WTC11 (cell line): ENCODE measurements around the gene VSIG1. TPM values are rescaled to one million over a fixed set of nuclear protein-coding genes. Genes with fewer than 3 reads are reported as not detected.

Experiments
- ATAC-seq: fragments of 200-7000 bp; cut with Tn5 transposase; 2 replicates; pipeline ENCODE4 v1.10.0; 2021; ENCODE audit warnings: mild to moderate bottlenecking, moderate library complexity
- CTCF ChIA-PET: fragments of 300-600 bp; sonication (Branson Sonifier 250); formaldehyde crosslinking; loops from one replicate; lab custom pipeline; 2021; ENCODE audit warnings: antibody characterized with exemption; lab: Charles Lee
- POLR2A ChIA-PET: fragments of 350-600 bp; sonication (Branson Sonifier 250); formaldehyde crosslinking; loops from one replicate; lab custom pipeline; 2021; ENCODE audit warnings: antibody characterized with exemption; lab: Charles Lee
- DNase-seq: peaks from one replicate; pipeline ENCODE4 v3.0.0; 2021; ENCODE audit warnings: low spot score
- H3K27ac Mint-ChIP-seq: 2 replicates; pipeline ENCODE4 v1.8.0; 2021; ENCODE audit warnings: mixed read lengths
- H3K27me3 Mint-ChIP-seq: 2 replicates; pipeline ENCODE4 v1.8.0; 2021; ENCODE audit warnings: low read depth, mild to moderate bottlenecking, moderate library complexity, mixed read lengths
- H3K36me3 Mint-ChIP-seq: 2 replicates; pipeline ENCODE4 v1.8.0; 2021; ENCODE audit warnings: mixed read lengths
- H3K4me1 Mint-ChIP-seq: 2 replicates; pipeline ENCODE4 v1.8.0; 2022; ENCODE audit warnings: mixed read lengths
- H3K4me3 Mint-ChIP-seq: 2 replicates; pipeline ENCODE4 v1.8.0; 2021; ENCODE audit warnings: mild to moderate bottlenecking, moderate library complexity, mixed read lengths
- H3K9me3 Mint-ChIP-seq: 2 replicates; pipeline ENCODE4 v1.8.0; 2021; ENCODE audit warnings: mixed read lengths
- CREM ChIP-seq: sonication (generic); formaldehyde crosslinking; IDR thresholded peaks from 2 replicates; pipeline ENCODE4 v1.8.1; 2022; ENCODE audit warnings: mild to moderate bottlenecking, missing genetic modification reagents, moderate library complexity
- ETV6 ChIP-seq: sonication (generic); formaldehyde crosslinking; IDR thresholded peaks from 2 replicates; pipeline ENCODE4 v1.8.1; 2022; ENCODE audit warnings: mild to moderate bottlenecking, missing genetic modification reagents
- JUN ChIP-seq: sonication (generic); formaldehyde crosslinking; IDR thresholded peaks from 2 replicates; pipeline ENCODE4 v1.8.0; 2023; ENCODE audit warnings: mild to moderate bottlenecking, missing genetic modification reagents
- MYBL2 ChIP-seq: sonication (generic); formaldehyde crosslinking; IDR thresholded peaks from 2 replicates; pipeline ENCODE4 v1.8.1; 2023; ENCODE audit warnings: mild to moderate bottlenecking, moderate library complexity, missing genetic modification reagents
- NR2C2 ChIP-seq: sonication (generic); formaldehyde crosslinking; IDR thresholded peaks from 2 replicates; pipeline ENCODE4 v1.8.0; 2022; ENCODE audit warnings: mild to moderate bottlenecking, missing genetic modification reagents
- OVOL2 ChIP-seq: fragments of 250-450 bp; sonication (Bioruptor Pico); IDR thresholded peaks from 2 replicates; pipeline ENCODE4 v1.9.0; 2021; ENCODE audit warnings: mild to moderate bottlenecking, borderline replicate concordance
- TCF7 ChIP-seq: sonication (generic); formaldehyde crosslinking; IDR thresholded peaks from 2 replicates; pipeline ENCODE4 v1.8.0; 2022; ENCODE audit warnings: mild to moderate bottlenecking, low read depth, missing genetic modification reagents, moderate library complexity
- ZNF138 ChIP-seq: sonication (generic); formaldehyde crosslinking; conservative IDR thresholded peaks from 2 replicates; pipeline ENCODE4 v1.8.1; 2022; ENCODE audit warnings: mild to moderate bottlenecking, moderate library complexity, missing genetic modification reagents
- ZNF219 ChIP-seq: sonication (generic); formaldehyde crosslinking; IDR thresholded peaks from 2 replicates; pipeline ENCODE4 v1.8.0; 2023; ENCODE audit warnings: missing genetic modification reagents, mild to moderate bottlenecking, borderline replicate concordance
- total RNA-seq: library from RNA; stranded (reverse); gene quantifications from 3 replicates; pipeline ENCODE4 v1.2.3, GENCODE V29; 2021
- TF ChIP-seq, protein P1 (sequence below): fragments of 250-450 bp; sonication (Bioruptor Pico); IDR thresholded peaks from 2 replicates; pipeline ENCODE4 v2.1.2; 2022; ENCODE audit warnings: mild to moderate bottlenecking, moderate library complexity
- TF ChIP-seq, protein P2 (sequence below): sonication (generic); formaldehyde crosslinking; IDR thresholded peaks from 2 replicates; pipeline ENCODE4 v1.8.0; 2022; ENCODE audit warnings: mild to moderate bottlenecking, missing genetic modification reagents
- TF ChIP-seq, protein P3 (sequence below): fragments of 250-450 bp; sonication (Bioruptor Pico); IDR thresholded peaks from 2 replicates; pipeline ENCODE4 v1.9.0; 2021; ENCODE audit warnings: mild to moderate bottlenecking
- TF ChIP-seq, protein P4 (sequence below): sonication (generic); formaldehyde crosslinking; IDR thresholded peaks from 2 replicates; pipeline ENCODE4 v1.8.1; 2022; ENCODE audit warnings: missing genetic modification reagents, borderline replicate concordance
- TF ChIP-seq, protein P5 (sequence below): sonication (generic); formaldehyde crosslinking; IDR thresholded peaks from 2 replicates; pipeline ENCODE4 v1.8.1; 2023; ENCODE audit warnings: mild to moderate bottlenecking, missing genetic modification reagents
- TF ChIP-seq, protein P6 (sequence below): sonication (generic); formaldehyde crosslinking; IDR thresholded peaks from 2 replicates; pipeline ENCODE4 v1.8.1; 2023; ENCODE audit warnings: mild to moderate bottlenecking, missing genetic modification reagents, borderline replicate concordance
- TF ChIP-seq, protein P7 (sequence below): fragments of 250-450 bp; sonication (Bioruptor Pico); IDR thresholded peaks from 2 replicates; pipeline ENCODE4 v1.9.0; 2021; ENCODE audit warnings: mild to moderate bottlenecking, borderline replicate concordance

The VSIG1 gene
- total RNA-seq, 1 experiment from 2014 or later: 1.2 TPM

DNA sequence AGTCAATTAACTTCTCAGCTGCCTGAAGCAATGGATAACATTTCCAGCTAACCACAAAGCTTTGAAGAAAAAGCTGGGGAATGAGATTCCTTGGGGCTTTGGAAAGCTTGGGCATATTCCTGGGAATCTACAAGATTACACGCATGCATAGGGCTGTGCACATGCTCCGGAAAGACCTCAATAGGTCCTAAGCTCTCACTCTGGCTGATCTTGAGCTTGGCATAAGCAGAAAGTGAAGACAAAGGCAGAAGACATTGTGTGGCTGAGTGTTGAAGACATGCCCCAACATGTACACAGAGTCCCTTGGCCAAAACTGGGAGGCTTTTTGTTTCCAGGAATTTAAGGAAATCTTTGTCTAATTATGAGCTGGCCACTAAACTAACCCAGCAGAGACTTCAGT, 77.9 kb downstream of the VSIG1 start:
- no peak overlapping the region for H3K4me3 Mint-ChIP-seq

DNA sequence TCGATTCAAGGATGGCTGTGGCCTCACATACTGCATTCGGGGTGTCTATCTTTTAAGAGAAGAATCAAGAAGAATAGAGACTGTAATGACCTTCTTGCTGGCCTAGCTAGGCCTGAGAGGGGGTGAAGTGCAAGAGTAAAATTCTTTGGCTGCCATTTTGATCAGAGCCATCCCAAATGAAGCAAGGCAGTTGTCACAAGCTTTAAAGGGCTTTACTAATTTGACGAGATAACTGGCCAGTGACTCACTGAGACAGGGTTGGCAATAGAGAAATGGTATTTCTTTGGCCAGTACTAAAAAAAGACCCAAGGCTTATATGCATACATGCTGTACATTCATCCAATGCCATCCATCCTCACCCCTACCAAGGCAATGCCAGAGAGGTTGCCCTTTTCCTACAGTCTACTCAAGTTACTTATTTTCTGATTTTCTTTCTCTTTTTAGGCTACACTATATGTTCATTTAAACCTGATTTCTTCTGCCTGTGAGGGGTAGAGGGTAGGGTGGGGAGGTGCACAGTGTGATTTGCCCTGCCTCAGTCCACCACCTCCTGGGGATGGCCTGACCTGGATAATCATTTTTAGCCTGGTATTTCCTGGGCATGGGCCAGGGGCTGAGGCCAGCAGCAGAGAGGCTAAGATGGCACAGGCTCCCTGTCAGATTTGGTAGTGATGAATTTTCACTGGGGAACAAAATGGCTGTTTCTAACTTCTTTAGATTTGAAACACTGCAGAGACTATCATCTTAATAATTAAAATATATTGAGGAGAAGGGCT, 78.9 kb downstream of the VSIG1 start:
- ChIA-PET CTCF (interaction anchor here (2.8 kb wide), 1 partner anchor 16 kb away, joined by 7 read pairs; no protein-coding TSS in a partner anchor), POLR2A (no interaction called here)
- Mint-ChIP-seq H3K9me3 (no peaks in the 10 kb centered on the region), H3K4me3 (no peak overlapping the region), H3K36me3 (no peaks in the 10 kb centered on the region), H3K27me3 (no peaks in the 10 kb centered on the region), H3K4me1 (peaks cover 30% of the 10 kb centered on the region), H3K27ac (0 out of 2 replicates have a peak overlapping the region, but pooled peaks have one; percentile 17)
- DNase-seq (no peak), ATAC-seq (no peak)
- TF ChIP-seq CREM (CRISPR knock-in tag) (no peak), OVOL2 (CRISPR knock-in tag) (no peak), MYBL2 (CRISPR knock-in tag) (no peak)
- TF ChIP-seq, protein P1, sequence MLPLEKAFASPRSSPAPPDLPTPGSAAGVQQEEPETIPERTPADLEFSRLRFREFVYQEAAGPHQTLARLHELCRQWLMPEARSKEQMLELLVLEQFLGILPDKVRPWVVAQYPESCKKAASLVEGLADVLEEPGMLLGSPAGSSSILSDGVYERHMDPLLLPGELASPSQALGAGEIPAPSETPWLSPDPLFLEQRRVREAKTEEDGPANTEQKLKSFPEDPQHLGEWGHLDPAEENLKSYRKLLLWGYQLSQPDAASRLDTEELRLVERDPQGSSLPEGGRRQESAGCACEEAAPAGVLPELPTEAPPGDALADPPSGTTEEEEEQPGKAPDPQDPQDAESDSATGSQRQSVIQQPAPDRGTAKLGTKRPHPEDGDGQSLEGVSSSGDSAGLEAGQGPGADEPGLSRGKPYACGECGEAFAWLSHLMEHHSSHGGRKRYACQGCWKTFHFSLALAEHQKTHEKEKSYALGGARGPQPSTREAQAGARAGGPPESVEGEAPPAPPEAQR (CRISPR knock-in tag): no peak
- TF ChIP-seq, protein P2, sequence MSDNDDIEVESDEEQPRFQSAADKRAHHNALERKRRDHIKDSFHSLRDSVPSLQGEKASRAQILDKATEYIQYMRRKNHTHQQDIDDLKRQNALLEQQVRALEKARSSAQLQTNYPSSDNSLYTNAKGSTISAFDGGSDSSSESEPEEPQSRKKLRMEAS: no peak

More for the DNA sequence above, 77.9 kb downstream of the VSIG1 start:
- no peak overlapping the region for H3K27ac Mint-ChIP-seq
- ATAC-seq (no peak), DNase-seq (no peak)
- H3K4me1 Mint-ChIP-seq: peaks cover 30% of the 10 kb centered on the region
- no peaks in the 10 kb centered on the region for H3K9me3 Mint-ChIP-seq
- ChIA-PET POLR2A (no interaction called here), CTCF (interaction anchor here (2.8 kb wide), 1 partner anchor 17 kb away, joined by 7 read pairs; no protein-coding TSS in a partner anchor)
- TF ChIP-seq ETV6 (no peak), ZNF219 (CRISPR knock-in tag) (no peak), OVOL2 (CRISPR knock-in tag) (no peak), JUN (CRISPR knock-in tag) (no peak)
- TF ChIP-seq, protein P3, sequence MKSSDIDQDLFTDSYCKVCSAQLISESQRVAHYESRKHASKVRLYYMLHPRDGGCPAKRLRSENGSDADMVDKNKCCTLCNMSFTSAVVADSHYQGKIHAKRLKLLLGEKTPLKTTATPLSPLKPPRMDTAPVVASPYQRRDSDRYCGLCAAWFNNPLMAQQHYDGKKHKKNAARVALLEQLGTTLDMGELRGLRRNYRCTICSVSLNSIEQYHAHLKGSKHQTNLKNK: no peak
- TF ChIP-seq, protein P4, sequence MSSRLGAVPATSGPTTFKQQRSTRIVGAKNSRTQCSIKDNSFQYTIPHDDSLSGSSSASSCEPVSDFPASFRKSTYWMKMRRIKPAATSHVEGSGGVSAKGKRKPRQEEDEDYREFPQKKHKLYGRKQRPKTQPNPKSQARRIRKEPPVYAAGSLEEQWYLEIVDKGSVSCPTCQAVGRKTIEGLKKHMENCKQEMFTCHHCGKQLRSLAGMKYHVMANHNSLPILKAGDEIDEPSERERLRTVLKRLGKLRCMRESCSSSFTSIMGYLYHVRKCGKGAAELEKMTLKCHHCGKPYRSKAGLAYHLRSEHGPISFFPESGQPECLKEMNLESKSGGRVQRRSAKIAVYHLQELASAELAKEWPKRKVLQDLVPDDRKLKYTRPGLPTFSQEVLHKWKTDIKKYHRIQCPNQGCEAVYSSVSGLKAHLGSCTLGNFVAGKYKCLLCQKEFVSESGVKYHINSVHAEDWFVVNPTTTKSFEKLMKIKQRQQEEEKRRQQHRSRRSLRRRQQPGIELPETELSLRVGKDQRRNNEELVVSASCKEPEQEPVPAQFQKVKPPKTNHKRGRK (CRISPR knock-in tag): no peak
- no peaks in the 10 kb centered on the region for H3K27me3 Mint-ChIP-seq
- H3K36me3 Mint-ChIP-seq: no peaks in the 10 kb centered on the region

DNA sequence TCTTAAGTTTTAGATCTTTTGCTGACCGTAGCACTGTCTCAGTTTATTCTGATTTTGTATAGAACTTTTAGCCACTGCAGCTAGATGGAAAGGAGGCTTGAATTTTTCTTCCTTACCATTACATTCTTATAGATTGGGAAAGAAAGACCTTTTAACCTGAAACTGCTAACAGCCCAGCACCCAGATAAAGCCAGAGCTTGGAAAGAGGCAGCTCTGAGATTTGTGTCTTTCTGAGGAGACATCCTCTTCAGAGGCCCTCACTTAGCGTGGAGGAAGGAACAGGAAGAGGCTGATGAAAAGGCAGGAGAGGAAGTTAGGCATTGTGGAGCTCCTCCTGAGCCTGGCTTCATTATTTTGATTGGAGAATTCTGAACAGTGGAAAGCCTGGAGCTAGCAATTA, 81.8 kb downstream of the VSIG1 start:
- Mint-ChIP-seq H3K4me3 (no peak overlapping the region), H3K4me1 (peaks cover 33% of the 10 kb centered on the region), H3K27me3 (no peaks in the 10 kb centered on the region), H3K27ac (peak overlapping the region; percentile 74), H3K36me3 (no peaks in the 10 kb centered on the region), H3K9me3 (no peaks in the 10 kb centered on the region)
- ATAC-seq: peak; percentile 87
- ChIA-PET POLR2A (no interaction called here), CTCF (interaction anchor here (3.6 kb wide), 1 partner anchor 12 kb away, joined by 18 read pairs; no protein-coding TSS in a partner anchor)
- no peak for DNase-seq
- TF ChIP-seq ZNF138: no peak
- TF ChIP-seq, protein P5, sequence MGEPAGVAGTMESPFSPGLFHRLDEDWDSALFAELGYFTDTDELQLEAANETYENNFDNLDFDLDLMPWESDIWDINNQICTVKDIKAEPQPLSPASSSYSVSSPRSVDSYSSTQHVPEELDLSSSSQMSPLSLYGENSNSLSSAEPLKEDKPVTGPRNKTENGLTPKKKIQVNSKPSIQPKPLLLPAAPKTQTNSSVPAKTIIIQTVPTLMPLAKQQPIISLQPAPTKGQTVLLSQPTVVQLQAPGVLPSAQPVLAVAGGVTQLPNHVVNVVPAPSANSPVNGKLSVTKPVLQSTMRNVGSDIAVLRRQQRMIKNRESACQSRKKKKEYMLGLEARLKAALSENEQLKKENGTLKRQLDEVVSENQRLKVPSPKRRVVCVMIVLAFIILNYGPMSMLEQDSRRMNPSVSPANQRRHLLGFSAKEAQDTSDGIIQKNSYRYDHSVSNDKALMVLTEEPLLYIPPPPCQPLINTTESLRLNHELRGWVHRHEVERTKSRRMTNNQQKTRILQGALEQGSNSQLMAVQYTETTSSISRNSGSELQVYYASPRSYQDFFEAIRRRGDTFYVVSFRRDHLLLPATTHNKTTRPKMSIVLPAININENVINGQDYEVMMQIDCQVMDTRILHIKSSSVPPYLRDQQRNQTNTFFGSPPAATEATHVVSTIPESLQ (CRISPR knock-in tag): no peak
- TF ChIP-seq TCF7: no peak
- TF ChIP-seq NR2C2: no peak
- TF ChIP-seq, protein P6, sequence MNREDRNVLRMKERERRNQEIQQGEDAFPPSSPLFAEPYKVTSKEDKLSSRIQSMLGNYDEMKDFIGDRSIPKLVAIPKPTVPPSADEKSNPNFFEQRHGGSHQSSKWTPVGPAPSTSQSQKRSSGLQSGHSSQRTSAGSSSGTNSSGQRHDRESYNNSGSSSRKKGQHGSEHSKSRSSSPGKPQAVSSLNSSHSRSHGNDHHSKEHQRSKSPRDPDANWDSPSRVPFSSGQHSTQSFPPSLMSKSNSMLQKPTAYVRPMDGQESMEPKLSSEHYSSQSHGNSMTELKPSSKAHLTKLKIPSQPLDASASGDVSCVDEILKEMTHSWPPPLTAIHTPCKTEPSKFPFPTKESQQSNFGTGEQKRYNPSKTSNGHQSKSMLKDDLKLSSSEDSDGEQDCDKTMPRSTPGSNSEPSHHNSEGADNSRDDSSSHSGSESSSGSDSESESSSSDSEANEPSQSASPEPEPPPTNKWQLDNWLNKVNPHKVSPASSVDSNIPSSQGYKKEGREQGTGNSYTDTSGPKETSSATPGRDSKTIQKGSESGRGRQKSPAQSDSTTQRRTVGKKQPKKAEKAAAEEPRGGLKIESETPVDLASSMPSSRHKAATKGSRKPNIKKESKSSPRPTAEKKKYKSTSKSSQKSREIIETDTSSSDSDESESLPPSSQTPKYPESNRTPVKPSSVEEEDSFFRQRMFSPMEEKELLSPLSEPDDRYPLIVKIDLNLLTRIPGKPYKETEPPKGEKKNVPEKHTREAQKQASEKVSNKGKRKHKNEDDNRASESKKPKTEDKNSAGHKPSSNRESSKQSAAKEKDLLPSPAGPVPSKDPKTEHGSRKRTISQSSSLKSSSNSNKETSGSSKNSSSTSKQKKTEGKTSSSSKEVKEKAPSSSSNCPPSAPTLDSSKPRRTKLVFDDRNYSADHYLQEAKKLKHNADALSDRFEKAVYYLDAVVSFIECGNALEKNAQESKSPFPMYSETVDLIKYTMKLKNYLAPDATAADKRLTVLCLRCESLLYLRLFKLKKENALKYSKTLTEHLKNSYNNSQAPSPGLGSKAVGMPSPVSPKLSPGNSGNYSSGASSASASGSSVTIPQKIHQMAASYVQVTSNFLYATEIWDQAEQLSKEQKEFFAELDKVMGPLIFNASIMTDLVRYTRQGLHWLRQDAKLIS: no peak
- TF ChIP-seq, protein P7, sequence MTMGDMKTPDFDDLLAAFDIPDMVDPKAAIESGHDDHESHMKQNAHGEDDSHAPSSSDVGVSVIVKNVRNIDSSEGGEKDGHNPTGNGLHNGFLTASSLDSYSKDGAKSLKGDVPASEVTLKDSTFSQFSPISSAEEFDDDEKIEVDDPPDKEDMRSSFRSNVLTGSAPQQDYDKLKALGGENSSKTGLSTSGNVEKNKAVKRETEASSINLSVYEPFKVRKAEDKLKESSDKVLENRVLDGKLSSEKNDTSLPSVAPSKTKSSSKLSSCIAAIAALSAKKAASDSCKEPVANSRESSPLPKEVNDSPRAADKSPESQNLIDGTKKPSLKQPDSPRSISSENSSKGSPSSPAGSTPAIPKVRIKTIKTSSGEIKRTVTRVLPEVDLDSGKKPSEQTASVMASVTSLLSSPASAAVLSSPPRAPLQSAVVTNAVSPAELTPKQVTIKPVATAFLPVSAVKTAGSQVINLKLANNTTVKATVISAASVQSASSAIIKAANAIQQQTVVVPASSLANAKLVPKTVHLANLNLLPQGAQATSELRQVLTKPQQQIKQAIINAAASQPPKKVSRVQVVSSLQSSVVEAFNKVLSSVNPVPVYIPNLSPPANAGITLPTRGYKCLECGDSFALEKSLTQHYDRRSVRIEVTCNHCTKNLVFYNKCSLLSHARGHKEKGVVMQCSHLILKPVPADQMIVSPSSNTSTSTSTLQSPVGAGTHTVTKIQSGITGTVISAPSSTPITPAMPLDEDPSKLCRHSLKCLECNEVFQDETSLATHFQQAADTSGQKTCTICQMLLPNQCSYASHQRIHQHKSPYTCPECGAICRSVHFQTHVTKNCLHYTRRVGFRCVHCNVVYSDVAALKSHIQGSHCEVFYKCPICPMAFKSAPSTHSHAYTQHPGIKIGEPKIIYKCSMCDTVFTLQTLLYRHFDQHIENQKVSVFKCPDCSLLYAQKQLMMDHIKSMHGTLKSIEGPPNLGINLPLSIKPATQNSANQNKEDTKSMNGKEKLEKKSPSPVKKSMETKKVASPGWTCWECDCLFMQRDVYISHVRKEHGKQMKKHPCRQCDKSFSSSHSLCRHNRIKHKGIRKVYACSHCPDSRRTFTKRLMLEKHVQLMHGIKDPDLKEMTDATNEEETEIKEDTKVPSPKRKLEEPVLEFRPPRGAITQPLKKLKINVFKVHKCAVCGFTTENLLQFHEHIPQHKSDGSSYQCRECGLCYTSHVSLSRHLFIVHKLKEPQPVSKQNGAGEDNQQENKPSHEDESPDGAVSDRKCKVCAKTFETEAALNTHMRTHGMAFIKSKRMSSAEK (CRISPR knock-in tag): no peak
